C1 segment of cervical spinal cord (tissue), 14 donors: ENCODE results near the gene PEX12.
A peak's percentile ranks its signal among the peaks of the same experiment; 100 is the strongest.
"Not testable (repeated sequence)": the region's sequence is repeated elsewhere in the genome, so short reads cannot be mapped to it uniquely, and the experiment has no call there.

Experiments used
- DNase-seq, 14 donors: peaks; one replicate each; lab custom pipeline; 2025; lab: John Stamatoyannopoulos, UW

The PEX12 gene

DNA sequence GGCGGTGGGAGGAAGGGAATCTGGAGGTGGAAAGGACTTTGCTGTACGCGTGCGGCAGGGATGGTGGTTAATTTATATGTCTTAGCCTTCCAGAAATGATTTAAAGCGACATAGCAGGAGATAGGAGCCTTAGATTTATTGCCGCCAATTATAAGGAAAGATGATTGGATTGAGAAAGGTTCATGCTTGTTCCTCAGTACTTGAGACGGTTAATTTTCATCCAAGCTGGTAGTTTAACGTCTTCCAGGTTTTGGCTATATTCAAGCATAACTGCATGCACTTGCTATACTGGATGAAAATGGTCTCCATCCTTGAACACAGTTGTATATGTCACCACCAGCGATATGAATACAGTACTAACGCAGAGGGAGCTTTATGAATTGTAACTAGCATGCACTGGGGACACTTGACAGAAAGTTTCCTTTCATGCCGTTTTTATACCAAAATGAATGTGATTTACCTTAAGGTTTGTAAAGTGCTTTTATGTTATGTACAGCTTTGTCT is 610 bp upstream of the PEX12 start:
- DNase-seq = no peak

DNA sequence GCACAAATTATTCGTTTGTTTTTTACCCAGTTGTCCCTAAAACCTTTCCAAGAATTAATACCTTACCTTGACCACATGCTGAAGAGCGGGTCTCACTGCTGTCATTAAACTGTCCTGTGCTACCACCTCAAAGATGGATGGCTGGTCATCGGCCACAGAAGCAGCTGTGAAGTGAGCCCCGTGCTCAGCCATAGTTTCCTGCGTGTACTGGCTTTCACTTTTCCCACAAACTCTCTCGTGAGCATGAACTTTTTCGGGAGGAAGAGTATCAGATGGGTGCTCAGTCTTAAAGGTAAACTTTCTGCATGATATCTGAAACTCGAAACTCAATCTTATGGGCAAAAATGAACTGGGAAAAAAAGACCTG is 558 bp downstream of the PEX12 start:
- DNase-seq = peak in 5 of 14 donors; percentile 24 to 34 (median 28)

DNA sequence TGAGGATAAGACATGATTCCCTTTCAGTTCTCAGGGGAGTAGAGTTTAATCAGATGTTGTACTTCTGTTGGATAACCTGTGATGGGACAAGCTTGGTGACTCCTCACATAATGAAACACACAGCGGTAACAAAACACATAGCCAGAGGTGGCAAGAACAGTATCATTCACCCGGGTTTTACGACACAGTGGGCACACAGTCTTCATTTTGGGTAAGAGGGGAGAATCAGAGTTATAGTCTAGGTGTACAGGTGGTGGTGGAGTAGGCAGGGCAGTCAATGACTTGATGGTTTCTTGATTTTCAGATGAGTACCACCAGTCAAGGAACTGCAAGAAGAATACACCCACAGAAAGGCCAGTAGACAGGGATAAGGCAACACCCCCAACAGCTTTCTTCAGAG is 2.6 kb downstream of the PEX12 start:
- no peak for DNase-seq

DNA sequence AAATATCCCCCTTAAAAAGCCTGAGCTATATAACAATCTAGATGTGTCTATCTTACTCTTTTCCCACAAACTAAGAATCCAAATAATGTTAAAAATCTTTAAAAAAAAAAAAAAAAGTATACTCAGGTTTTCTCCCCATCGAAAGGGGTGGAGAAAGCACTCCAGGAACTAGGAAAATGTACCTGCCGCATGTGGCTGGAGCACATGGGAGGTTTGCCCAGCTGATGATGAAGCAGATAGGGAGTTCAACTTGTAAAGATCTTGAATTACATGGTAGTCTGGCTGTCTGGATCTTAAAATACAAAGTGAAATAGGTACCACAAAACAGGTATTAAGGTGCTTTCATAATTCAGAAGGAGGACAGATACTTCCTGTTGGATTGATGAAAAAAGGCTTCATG is 9.0 kb downstream of the PEX12 start:
- no peak for DNase-seq

DNA sequence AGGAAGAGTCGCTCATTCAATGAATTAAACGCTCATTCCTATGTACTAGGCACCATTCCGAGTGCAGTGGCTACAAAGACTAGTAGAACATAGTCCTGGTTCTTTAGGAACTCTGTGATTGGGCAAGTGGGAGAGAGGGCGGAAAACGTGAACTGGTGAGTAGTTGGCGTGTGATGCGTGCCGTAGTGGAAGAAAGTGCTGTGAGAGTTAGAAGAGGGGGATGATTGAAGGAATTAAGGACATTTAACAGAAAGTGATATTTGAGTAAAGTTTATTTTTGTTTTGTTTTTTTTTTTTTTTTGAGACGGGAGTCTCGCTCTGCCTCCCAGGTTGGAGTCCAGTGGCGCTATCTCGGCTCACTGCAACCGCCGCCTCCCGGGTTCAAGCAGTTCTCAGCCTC is 9.8 kb downstream of the PEX12 start:
- peak in 1 of 14 donors; percentile 1 for DNase-seq

DNA sequence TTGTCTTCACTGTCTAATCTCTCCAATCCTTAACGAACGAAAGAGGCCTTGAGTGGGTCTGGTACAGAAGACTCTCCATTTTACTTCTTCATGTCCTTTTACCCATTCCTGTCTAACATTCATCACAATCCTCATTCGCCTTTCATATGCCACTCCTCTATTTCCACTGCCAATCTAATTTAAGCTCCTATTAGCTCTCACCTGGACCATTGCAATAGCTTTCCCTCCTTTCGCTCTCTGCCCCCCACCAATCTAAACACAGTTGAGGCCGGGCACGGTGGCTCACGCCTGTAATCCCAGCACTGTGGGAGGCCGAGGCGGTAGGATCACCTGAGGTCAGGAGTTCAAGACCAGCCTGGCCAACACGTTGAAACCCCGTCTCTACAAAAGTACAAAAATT is 11.4 kb downstream of the PEX12 start:
- DNase-seq = no peak

DNA sequence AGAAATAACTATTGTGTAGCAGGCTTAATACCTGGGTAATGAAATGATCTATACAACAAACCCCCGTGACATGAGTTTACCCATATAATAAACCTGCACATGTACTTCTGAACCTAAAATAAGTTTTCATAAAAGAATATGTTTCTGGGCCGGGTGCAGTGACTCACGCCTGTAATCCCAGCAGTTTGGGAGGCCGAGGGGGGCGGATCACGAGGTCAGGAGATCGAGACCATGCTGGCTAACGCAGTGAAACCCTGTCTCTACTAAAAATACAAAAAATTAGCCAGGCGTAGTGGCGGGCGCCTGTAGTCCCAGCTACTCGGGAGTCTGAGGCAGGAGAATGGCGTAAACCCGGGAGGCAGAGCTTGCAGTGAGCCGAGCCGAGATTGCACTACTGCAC is 15.2 kb downstream of the PEX12 start:
- not testable (repeated sequence) for DNase-seq

DNA sequence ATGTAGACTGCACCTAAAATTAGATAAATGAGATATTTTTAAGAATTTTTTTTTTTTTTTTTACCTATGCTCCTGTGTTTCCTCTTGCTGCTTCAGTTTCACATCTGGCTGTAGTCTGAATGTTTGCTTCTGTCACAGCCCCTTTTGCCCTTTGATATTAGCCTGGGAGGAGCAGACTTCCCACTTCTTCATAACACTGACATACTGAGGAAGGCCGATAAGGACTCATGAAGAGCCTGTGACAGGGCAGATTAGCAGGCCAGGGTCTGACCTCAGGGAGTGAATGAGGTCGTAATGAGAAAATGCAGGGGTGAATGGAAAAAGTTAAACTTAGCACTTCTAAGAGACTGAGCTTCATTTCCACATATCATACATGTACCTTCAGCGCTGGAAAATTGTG is 17.7 kb downstream of the PEX12 start, which contains the start of gene SLFN14:
Gene SLFN14, minus strand, starts transcription at position 117 of the 400 bp plus-strand sequence. CDS start 2,757 bp downstream, outside the sequence.
- DNase-seq = no peak

DNA sequence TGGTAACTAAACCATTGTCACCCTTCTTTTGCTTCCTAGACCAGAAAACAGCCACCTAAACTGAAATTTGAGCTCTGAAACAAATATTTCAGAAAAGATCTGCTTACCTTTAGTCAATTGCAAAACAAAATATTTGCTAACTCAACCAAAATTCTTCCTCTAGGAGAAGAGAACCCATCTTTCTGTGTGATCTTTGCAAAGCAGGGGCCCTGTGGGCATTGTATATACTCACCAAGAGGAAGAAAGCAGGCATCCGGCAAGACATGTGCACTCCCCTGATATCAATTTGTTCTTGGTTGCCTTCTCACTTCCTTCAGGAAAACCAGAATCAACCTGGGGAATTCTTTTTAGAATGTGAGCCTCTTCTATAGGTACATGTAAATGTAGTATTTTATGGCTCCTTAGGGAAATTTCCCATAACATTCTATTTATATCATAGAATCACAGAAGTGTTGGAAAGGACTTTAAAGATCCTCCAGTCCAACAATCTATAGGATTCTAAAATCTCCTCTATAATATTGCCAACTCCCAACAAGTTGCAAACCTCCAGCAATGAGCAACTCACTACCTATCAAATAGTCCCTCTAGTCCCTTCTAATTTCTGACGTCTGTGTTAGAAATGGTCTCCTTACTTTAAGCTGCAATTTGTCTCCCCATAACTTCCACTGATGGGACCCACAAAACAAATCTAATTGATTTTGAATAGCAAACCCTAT is 18.7 kb downstream of the PEX12 start:
- DNase-seq = no peak

DNA sequence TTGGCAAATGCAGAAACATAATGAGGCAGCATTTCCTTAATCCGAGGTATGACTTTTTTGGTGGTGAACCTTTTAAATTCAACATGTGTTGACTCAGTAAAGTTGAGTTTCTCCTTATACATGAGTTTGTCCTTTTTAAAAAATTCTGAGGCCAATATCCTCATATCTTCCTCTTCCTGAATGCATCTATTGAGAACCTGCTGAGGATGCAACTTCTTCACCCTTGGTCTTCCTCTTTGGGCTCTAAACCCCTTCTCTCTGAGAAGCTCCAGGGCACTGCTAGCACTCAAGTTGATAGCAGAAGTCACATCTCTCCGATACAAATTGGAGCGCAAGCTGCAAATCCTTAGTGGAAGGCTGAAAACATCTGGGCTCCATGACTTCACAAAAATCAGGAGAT is 21.0 kb downstream of the PEX12 start:
- DNase-seq = no peak

DNA sequence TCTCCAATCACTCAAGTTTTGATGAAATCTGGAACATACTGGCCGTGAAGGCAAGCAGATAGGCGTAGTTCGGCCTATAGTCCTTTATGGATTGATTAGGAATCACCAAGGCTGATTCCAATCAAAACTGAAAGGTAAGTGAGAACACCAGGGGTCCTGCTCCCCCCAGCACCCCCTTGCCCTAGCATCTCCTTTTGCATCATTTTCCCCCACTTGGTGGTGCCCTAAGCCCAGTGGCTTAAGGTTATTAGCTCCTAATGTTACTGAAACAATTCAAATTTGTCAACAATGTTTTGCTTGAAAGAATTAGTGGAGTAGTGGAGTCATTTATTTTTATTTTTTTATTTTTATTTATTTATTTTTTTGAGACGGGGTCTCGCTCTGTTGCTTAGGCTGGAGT is 22.7 kb downstream of the PEX12 start:
- no peak for DNase-seq

DNA sequence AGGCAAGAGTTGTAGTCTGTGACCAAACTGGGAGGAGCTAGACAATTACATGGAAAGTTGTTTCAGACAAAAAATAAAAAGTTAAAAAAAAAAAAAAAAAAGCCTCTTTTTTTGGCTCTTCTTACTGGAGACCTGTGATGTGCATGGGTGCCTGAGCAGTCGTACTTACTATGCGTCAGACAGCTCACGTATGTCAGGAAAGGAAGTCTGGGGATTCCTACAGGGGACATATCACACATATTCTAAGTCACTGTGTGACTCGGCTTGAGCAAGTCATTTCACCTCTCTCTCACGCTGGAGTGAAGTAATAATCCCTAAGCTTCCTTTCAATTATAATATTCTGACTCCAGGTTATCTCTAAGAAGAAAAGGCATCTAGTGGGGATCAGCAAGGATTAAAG is 23.7 kb downstream of the PEX12 start:
- DNase-seq = no peak

DNA sequence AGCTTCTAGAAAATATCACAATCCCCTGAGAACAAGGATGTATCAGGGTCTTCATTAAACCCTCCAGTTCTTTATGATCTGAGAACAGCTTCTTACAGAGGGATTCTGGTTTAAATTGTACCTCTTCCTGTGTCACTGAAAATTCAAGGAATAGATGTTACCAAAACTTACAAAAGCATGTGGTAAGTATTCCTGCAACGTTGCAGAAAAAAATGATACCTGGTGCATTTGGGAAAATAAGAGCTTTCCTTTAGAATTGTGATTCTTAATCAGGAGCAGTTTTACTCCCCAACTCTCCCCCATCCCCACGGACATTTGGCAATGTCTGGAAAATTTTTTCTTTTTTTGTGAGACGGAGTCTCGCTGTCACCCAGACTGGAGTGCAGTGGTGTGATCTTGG is 25.1 kb downstream of the PEX12 start:
- no peak for DNase-seq

DNA sequence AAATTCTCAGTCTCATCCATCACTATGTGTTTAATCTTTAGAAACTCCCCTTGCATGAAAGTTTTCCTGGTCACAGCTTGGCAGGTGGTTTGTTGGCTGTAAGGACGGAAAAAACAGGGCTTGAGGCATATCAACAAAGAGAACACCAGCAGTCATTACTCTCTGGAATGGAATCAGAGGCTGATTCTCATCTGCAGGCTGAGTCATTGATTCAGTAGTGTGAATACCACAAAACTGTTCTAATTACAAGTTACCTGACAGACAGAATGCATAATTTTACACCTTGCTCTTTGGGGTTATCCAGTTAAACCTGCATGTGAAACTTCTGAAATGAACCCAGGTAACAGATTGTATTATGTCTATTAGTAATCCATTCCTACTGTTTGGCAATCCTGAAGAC is 29.4 kb downstream of the PEX12 start:
- no peak for DNase-seq

DNA sequence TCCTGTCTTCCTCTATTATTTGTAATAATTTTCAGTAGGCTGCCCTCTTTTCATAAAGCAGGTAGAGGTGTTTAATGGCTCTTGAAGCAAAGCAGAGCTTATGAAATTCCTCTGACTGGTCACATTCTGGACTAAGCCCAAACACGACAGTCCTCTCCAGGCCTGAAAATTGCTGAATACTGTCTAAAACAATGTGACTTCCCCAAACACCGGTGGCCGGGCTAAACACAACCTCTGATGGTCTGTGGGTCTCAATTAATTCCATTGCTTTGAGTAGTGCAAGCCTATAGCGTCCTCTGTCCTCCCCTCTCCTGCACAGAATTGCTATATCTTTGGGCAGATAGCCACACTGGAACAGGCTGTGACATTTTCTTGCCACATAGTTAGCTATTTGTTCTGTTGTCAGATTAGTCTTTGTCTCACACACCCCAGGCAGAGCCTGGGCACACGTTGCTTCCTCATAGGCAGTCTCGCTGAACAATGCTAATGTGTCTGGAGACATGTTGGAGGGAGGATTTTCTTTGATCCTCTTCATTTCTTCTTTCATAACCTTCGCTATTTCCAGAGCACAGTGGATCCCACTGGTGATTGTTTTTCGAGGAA is 30.1 kb downstream of the PEX12 start:
- DNase-seq = peak in 6 of 14 donors; percentile 2 to 25 (median 9)

DNA sequence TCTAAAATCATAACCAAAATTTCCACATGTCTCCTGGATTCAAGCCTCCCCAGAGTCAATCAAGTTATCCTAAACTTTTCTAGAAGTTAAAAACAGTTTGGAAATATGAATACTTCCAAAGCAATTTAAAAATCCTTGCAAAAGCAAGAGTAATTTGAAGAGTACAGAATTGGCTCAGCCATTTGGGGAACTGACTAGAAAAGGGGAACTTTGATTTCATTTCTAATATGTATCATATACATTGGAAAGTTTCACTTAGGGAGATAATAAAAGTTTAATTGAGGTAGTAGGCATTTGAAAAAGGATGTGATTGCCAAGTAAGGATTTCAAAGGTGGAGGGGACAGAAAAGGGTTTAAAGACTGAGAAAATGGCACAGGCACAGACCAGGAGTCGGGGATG is 31.9 kb downstream of the PEX12 start:
- DNase-seq = no peak

DNA sequence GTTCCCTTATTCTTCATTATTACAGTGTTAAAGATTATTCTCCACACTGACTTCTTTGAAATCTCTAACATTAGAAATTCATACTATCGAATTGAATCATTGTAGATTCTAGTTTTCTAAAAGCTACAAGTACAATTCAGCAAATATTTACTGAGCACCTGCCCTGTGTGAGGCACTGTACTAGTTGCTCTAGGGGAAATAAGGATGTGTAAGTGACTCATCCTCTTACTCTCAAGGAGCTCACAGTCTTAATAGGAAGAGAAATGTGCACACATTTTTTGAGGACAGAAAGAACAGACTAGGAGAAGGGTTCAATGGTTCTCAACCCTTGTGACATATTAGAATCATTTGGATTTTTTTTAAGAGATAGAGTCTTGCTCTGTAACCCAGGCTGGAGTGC is 33.2 kb downstream of the PEX12 start:
- no peak for DNase-seq

DNA sequence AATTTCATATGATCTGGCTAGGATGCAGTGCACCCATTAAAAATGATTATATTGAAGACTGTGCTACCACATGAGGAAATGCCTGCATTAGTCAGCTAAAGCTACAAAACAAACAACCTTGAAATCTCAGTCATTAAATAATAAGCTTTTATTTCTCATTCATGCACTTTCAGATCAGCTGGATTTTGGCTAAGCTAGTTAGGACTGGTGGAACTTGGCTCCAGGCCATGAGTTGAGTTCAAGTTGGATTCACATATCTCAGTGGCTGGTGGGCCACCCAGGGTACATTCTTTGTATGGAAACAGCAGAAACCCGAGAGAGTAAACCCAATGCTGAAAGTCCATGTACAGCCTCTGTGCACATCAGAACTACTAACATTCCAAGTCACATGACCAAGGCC is 34.5 kb downstream of the PEX12 start:
- no peak for DNase-seq

DNA sequence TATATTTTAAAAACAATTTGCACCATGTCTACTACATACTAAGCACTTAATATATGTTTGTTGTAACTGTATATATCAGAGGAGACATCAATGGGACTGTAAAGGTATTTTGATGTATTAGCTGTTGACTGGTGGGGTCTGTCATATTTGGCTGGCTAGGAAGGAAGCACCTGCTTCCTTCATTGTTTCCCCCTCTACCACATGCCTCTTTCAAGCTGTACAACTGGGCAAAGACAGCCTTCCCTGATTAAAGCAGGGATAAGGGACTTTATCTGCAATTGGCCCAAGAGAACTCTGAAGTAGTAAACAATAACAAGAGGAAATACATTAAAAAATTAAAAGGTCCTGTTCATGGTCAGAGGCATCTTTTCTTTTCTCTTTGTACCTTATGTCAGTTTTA is 35.4 kb downstream of the PEX12 start:
- DNase-seq = no peak

DNA sequence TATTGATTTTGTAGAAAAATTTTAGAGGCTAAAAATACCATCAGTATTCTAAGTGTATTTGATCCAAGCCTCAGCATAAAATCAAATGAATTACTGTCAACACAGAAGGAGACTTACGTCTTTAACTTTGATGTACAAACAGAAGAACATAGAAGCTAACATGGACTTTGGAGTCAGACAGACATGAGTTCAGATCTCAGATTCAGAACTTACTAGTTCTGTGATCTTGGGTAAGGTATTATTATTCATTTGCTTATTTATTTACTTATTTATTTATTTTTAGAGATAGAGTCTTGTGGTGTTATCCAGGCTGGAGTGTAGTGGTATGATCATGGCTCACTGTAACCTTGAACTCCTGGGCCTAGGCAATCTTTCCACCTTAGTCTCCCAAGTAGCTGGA is 36.9 kb downstream of the PEX12 start:
- DNase-seq = no peak

DNA sequence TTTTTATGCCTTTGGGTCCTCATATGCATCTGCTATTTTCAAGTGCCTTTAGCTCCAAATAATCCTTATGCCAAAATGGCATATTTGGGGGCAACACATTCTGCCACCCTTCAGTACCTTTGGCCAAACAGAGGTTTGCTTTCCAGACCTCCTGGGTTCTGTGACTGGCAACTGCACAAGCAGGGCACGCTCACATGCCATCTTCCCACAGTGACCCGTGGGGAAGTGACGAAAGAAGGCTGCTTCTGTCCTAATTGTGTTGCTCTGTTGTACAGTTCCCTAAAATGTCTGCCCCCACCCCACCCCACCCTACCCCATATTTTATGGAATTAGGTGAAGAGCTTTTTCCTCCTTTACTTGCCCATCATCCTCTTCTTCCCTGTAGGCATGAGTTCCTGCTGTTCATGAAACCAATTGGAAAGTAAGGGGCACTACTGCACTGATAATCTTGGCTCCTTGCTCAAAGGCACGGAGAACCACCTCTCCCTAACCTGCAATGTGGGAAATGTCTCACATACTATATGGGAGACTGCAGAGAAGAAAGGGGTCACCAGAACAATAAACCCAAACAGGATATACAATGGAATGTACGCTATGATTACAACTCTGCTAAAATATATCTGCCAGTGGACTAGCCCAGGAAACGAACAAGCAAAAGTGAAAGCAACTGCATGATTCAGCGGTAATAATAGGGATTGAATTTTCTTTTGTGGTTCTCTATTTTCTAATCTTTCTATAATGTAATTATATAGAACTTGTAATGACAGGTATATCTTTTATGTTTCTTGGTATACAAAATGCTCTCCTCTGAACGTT is 37.6 kb downstream of the PEX12 start:
- peak in 6 of 14 donors; percentile 0 to 28 (median 14) for DNase-seq

DNA sequence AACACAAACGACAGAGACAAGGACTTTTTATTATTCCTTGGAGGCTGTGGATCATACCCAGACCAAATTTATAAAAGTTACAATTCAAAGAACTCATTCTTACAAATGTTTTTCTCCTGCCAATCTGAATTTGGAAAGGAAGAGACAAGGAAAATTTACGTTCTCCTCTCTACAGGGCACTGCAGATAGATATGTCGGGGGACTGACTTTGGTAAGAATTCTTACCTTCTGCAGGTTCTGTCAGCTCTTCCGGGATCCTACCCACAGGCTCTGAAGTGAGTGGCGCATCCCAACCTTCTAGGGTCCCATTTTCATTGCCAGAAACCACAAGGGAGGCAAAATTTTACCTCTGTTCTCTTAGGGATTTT is 38.7 kb downstream of the PEX12 start:
- peak in 1 of 14 donors; percentile 19 for DNase-seq
